Measurements from ENCODE around the gene TCP1. TPM values are rescaled to one million over a fixed set of nuclear protein-coding genes. Genes with fewer than 3 reads are reported as not detected.

TCP1 gene
- total RNA-seq, 4 donors from 2014 or later: 103 to 140 (median 121) TPM

- Histone ChIP-seq H3K9me3 (no peaks in the 10 kb centered on the region), H3K27me3 (no peaks in the 10 kb centered on the region), H3K4me3 (peak overlapping the region in 1 of 4 donors; percentile 92), H3K36me3 (peaks cover 0 to 5% (median 0%) of the 10 kb centered on the region in 4 donors), H3K4me1 (peaks cover 49 to 79% (median 75%) of the 10 kb centered on the region in 4 donors), H3K27ac (replicated peaks in 1 of 4) (peak overlapping the region in 3 of 4 donors; percentile 99)
- 70% methylated on average over 6 of the region's 6 CpGs for WGBS
- DNase-seq (ENCODE audit: extremely low spot score): no peak
- TF ChIP-seq POLR2A (IDR thresholded peaks at IDR 0.05; ENCODE audit: low read depth) (no peak), EP300 (IDR thresholded peaks at IDR 0.05) (no peak), POLR2AphosphoS5 (IDR thresholded peaks at IDR 0.05) (no peak), CTCF (IDR thresholded peaks at IDR 0.05) (no peak)
- intact Hi-C loops (cut with DNase I): loop anchor here (5.0 kb wide), 1 partner anchor 57 kb away; the partner anchor contains the start of gene TCP1
Measured at GRCh38 chr6:159730332-159730676, 59.1 kb downstream of the TCP1 start.

GRCh38 chr6:159729598-159730331 lies 59.6 kb downstream of the TCP1 start:
- Histone ChIP-seq H3K9me3 (no peaks in the 10 kb centered on the region), H3K27ac (replicated peaks in 1 of 4) (peak overlapping the region; percentile 98 to 99 (median 99)), H3K27me3 (no peaks in the 10 kb centered on the region), H3K4me1 (peaks cover 45 to 79% (median 74%) of the 10 kb centered on the region in 4 donors), H3K36me3 (peaks cover 0 to 5% (median 0%) of the 10 kb centered on the region in 4 donors), H3K4me3 (peak overlapping the region; percentile 82 to 92 (median 89))
- TF ChIP-seq EP300 (IDR thresholded peaks at IDR 0.05) (no peak), POLR2AphosphoS5 (IDR thresholded peaks at IDR 0.05) (no peak), CTCF (IDR thresholded peaks at IDR 0.05) (no peak), POLR2A (IDR thresholded peaks at IDR 0.05; ENCODE audit: low read depth) (no peak)
- intact Hi-C loops (cut with DNase I): loop anchor here (5.0 kb wide), 2 partner anchors 37 to 58 kb away; partner anchors contain the start of genes SOD2 and TCP1
- 43% methylated on average over 2 of the region's 4 CpGs for WGBS
- no peak for DNase-seq (ENCODE audit: extremely low spot score)

GRCh38 chr6:159728531-159728964 lies 60.9 kb downstream of the TCP1 start:
- TF ChIP-seq EP300 (IDR thresholded peaks at IDR 0.05) (no peak), POLR2AphosphoS5 (IDR thresholded peaks at IDR 0.05) (no peak), CTCF (IDR thresholded peaks at IDR 0.05) (no peak), POLR2A (IDR thresholded peaks at IDR 0.05; ENCODE audit: low read depth) (no peak)
- WGBS: 1% methylated on average over 9 of the region's 9 CpGs
- intact Hi-C loops (cut with DNase I): loop anchor here (5.0 kb wide), 1 partner anchor 36 kb away; the partner anchor contains the start of gene SOD2
- Histone ChIP-seq H3K36me3 (peaks cover 0 to 5% (median 2%) of the 10 kb centered on the region in 4 donors), H3K27me3 (no peaks in the 10 kb centered on the region), H3K4me3 (peak overlapping the region; percentile 82 to 92 (median 89)), H3K27ac (replicated peaks in 1 of 4) (peak overlapping the region; percentile 98 to 99 (median 99)), H3K4me1 (peaks cover 44 to 74% (median 65%) of the 10 kb centered on the region in 4 donors), H3K9me3 (no peaks in the 10 kb centered on the region)
- DNase-seq (ENCODE audit: extremely low spot score): no peak

Small RNA genes lying within 50 kb of the gene (small RNA-seq; reads per million reads assigned to genes)
- gene SNORA20 (46.8 to 85.5 (median 72.8) reads per million in 3 donors), gene SNORA29 (0 reads per million in 3 donors)

Other genes with a start within 250 kb of the TCP1 start
- gene SOD2, start 96.4 kb downstream of the TCP1 start, total RNA-seq: 100 to 1,000 TPM; 147 to 927 (median 395) TPM
- 10 to 100 TPM; 62.7 to 96.9 (median 75.3) TPM for gene WTAP, start 62.1 kb downstream of the TCP1 start, total RNA-seq
- 1 to 10 TPM; 4.7 to 9.1 (median 6.9) TPM for gene ACAT2, start 27.6 kb downstream of the TCP1 start, total RNA-seq
- 10 to 100 TPM; 63.3 to 92.9 (median 69.2) TPM for gene MRPL18, start 865 bp upstream of the TCP1 start, total RNA-seq
- gene PNLDC1, start 10.7 kb upstream of the TCP1 start, total RNA-seq: under 1 TPM in 1 of 4 donors, not detected in 3; 0.23 TPM
- not detected for gene MAS1, start 101.4 kb upstream of the TCP1 start, total RNA-seq
- gene IGF2R, start 179.5 kb upstream of the TCP1 start, total RNA-seq: 10 to 100 TPM; 43.6 to 75.3 (median 58.4) TPM